ENCODE results near the gene ANKRD44.

Gene ANKRD44

GRCh38 chr2:196939371-196939770 is 371.2 kb downstream of the ANKRD44 start:
- DNase-seq: no peak
